ENCODE measurements around the gene WASHC3. TPM values are rescaled to one million over a fixed set of nuclear protein-coding genes. Genes with fewer than 3 reads are reported as not detected.

Gene WASHC3
- total RNA-seq, 1 experiment from 2014 or later = 16.6 TPM

DNA sequence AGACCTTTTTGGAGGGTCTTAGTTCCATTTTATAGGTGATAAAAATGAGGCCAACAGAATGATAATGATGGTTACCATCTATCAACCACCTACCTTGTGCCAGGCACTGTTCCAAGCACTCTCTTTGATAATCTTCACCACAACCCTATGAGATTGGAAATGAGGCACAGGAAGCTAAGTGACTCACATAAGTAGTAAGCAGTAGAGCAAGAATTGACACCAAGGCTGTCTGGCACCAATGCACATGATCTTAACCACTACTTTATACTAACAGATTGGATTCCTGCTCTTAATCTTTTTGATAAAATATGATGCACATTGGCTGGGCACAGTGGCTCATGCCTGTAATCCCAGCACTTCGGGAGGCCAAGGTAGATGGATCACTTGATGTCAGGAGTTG is 93.0 kb downstream of the WASHC3 start:
- Histone ChIP-seq H3K9me3 (ENCODE audit: low read depth, low read length, poor library complexity, severe bottlenecking) (no peaks in the 10 kb centered on the region), H3K36me3 (ENCODE audit: insufficient read depth, low read length, poor library complexity, severe bottlenecking) (no peaks in the 10 kb centered on the region), H3K27ac (ENCODE audit: low read depth, low read length, poor library complexity, severe bottlenecking) (no peak overlapping the region), H3K27me3 (replicated peaks; ENCODE audit: insufficient read depth, low read depth, low read length, poor library complexity) (no peaks in the 10 kb centered on the region), H3K4me3 (ENCODE audit: low read depth, low read length, poor library complexity, severe bottlenecking) (no peak overlapping the region), H3K4me1 (ENCODE audit: insufficient read depth, low read length, poor library complexity, severe bottlenecking) (no peaks in the 10 kb centered on the region)
- no peak for DNase-seq (ENCODE audit: low spot score)
- CTCF ChIA-PET = no interaction called here
- POLR2A ChIA-PET (ENCODE audit: low non-redundant PET) = no interaction called here
- BruUV-seq (replicated peaks) = no TSS peak
- intact Hi-C loops (cut with micrococcal nuclease; ENCODE audit: unreplicated experiment) = no loop called here
- no peak for TF ChIP-seq EZH2 (IDR thresholded peaks at IDR 0.05; ENCODE audit: borderline replicate concordance, low read depth, low read length, poor library complexity, severe bottlenecking)

GRCh38 chr12:101967506-101967905 is 94.3 kb downstream of the WASHC3 start:
- intact Hi-C loops (cut with micrococcal nuclease; ENCODE audit: unreplicated experiment) = no loop called here
- POLR2A ChIA-PET (ENCODE audit: low non-redundant PET) = no interaction called here
- Histone ChIP-seq H3K36me3 (ENCODE audit: insufficient read depth, low read length, poor library complexity, severe bottlenecking) (no peaks in the 10 kb centered on the region), H3K27ac (ENCODE audit: low read depth, low read length, poor library complexity, severe bottlenecking) (no peak overlapping the region), H3K4me1 (ENCODE audit: insufficient read depth, low read length, poor library complexity, severe bottlenecking) (no peaks in the 10 kb centered on the region), H3K4me3 (ENCODE audit: low read depth, low read length, poor library complexity, severe bottlenecking) (no peak overlapping the region), H3K27me3 (replicated peaks; ENCODE audit: insufficient read depth, low read depth, low read length, poor library complexity) (no peaks in the 10 kb centered on the region), H3K9me3 (ENCODE audit: low read depth, low read length, poor library complexity, severe bottlenecking) (no peaks in the 10 kb centered on the region)
- no TSS peak for BruUV-seq (replicated peaks)
- DNase-seq (ENCODE audit: low spot score) = no peak
- TF ChIP-seq EZH2 (IDR thresholded peaks at IDR 0.05; ENCODE audit: borderline replicate concordance, low read depth, low read length, poor library complexity, severe bottlenecking) = no peak
- CTCF ChIA-PET = no interaction called here

DNA sequence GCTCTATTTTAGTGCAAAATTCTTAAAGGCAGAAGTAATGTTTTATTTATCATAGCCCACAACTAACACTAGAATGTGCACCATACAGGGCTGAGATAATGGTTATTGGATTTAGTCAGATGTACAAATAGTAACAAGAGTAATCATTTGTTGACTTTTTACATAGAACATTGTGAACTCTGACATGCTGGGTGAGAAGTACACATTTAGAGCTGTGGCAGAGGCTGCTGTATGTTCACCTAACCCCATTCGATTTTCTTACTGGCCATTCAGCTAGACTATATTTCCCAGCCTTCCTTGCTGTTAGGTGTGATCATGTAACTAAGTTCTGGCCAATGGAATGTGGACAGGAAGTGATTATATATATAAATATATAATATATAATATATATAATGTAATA is 95.3 kb downstream of the WASHC3 start:
- no TSS peak for BruUV-seq (replicated peaks)
- ChIA-PET CTCF (no interaction called here), POLR2A (ENCODE audit: low non-redundant PET) (no interaction called here)
- intact Hi-C loops (cut with micrococcal nuclease; ENCODE audit: unreplicated experiment) = no loop called here
- TF ChIP-seq, protein P1, sequence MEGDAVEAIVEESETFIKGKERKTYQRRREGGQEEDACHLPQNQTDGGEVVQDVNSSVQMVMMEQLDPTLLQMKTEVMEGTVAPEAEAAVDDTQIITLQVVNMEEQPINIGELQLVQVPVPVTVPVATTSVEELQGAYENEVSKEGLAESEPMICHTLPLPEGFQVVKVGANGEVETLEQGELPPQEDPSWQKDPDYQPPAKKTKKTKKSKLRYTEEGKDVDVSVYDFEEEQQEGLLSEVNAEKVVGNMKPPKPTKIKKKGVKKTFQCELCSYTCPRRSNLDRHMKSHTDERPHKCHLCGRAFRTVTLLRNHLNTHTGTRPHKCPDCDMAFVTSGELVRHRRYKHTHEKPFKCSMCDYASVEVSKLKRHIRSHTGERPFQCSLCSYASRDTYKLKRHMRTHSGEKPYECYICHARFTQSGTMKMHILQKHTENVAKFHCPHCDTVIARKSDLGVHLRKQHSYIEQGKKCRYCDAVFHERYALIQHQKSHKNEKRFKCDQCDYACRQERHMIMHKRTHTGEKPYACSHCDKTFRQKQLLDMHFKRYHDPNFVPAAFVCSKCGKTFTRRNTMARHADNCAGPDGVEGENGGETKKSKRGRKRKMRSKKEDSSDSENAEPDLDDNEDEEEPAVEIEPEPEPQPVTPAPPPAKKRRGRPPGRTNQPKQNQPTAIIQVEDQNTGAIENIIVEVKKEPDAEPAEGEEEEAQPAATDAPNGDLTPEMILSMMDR (conservative IDR thresholded peaks at IDR 0.05; ENCODE audit: low read depth, low read length) = no peak
- no peak for TF ChIP-seq EZH2 (IDR thresholded peaks at IDR 0.05; ENCODE audit: borderline replicate concordance, low read depth, low read length, poor library complexity, severe bottlenecking)
- H3K4me1 ChIP-seq (ENCODE audit: insufficient read depth, low read length, poor library complexity, severe bottlenecking) = no peaks in the 10 kb centered on the region
- H3K27ac ChIP-seq (ENCODE audit: low read depth, low read length, poor library complexity, severe bottlenecking) = no peak overlapping the region
- no peaks in the 10 kb centered on the region for H3K36me3 ChIP-seq (ENCODE audit: insufficient read depth, low read length, poor library complexity, severe bottlenecking)
- no peak for DNase-seq (ENCODE audit: low spot score)
- no peak overlapping the region for H3K4me3 ChIP-seq (ENCODE audit: low read depth, low read length, poor library complexity, severe bottlenecking)
- H3K9me3 ChIP-seq (ENCODE audit: low read depth, low read length, poor library complexity, severe bottlenecking) = no peaks in the 10 kb centered on the region
- H3K27me3 ChIP-seq (replicated peaks; ENCODE audit: insufficient read depth, low read depth, low read length, poor library complexity) = no peaks in the 10 kb centered on the region

GRCh38 chr12:101963697-101964096 is 98.1 kb downstream of the WASHC3 start:
- ChIA-PET CTCF (no interaction called here), POLR2A (ENCODE audit: low non-redundant PET) (no interaction called here)
- no peaks in the 10 kb centered on the region for H3K4me1 ChIP-seq (ENCODE audit: insufficient read depth, low read length, poor library complexity, severe bottlenecking)
- intact Hi-C loops (cut with micrococcal nuclease; ENCODE audit: unreplicated experiment) = no loop called here
- no peak for TF ChIP-seq EZH2 (IDR thresholded peaks at IDR 0.05; ENCODE audit: borderline replicate concordance, low read depth, low read length, poor library complexity, severe bottlenecking)
- TF ChIP-seq, protein P1 (conservative IDR thresholded peaks at IDR 0.05; ENCODE audit: low read depth, low read length) = no peak
- H3K36me3 ChIP-seq (ENCODE audit: insufficient read depth, low read length, poor library complexity, severe bottlenecking) = no peaks in the 10 kb centered on the region
- H3K27ac ChIP-seq (ENCODE audit: low read depth, low read length, poor library complexity, severe bottlenecking) = no peak overlapping the region
- H3K27me3 ChIP-seq (replicated peaks; ENCODE audit: insufficient read depth, low read depth, low read length, poor library complexity) = no peaks in the 10 kb centered on the region
- no TSS peak for BruUV-seq (replicated peaks)
- no peak overlapping the region for H3K4me3 ChIP-seq (ENCODE audit: low read depth, low read length, poor library complexity, severe bottlenecking)
- DNase-seq (ENCODE audit: low spot score) = no peak
- no peaks in the 10 kb centered on the region for H3K9me3 ChIP-seq (ENCODE audit: low read depth, low read length, poor library complexity, severe bottlenecking)

Other genes with a start within 250 kb of the WASHC3 start
- 19.9 and 21.7 TPM in 2 replicates for gene GNPTAB, start 231.0 kb downstream of the WASHC3 start, total RNA-seq (2021)
- 10.3 and 10.5 TPM in 2 replicates for gene DRAM1, start 184.4 kb downstream of the WASHC3 start, total RNA-seq (2021)
- gene NUP37, start 58.1 kb upstream of the WASHC3 start, total RNA-seq (2021) = 48.4 and 57.3 TPM in 2 replicates
- gene PARPBP, start 58.2 kb upstream of the WASHC3 start, total RNA-seq (2021) = 37.8 and 43.0 TPM in 2 replicates
- not detected in 2 replicates for gene PMCH, start 135.8 kb upstream of the WASHC3 start, total RNA-seq (2021)